NCI-H1092 treated with DMSO at 0.1 percent for 48 hours (cell line): ENCODE results near the gene PKN3.

Experiments
- DNase-seq: peaks from one replicate; lab custom pipeline; 2025; lab: John Stamatoyannopoulos, UW

The PKN3 gene

GRCh38 chr9:128742401-128742800 is 40.1 kb downstream of the PKN3 start:
- DNase-seq: no peak

- no peak for DNase-seq
These were observed 41.1 kb downstream of the PKN3 start for GRCh38 chr9:128743421-128743820.

GRCh38 chr9:128747241-128747640 is 44.9 kb downstream of the PKN3 start:
- DNase-seq: no peak

- no peak for DNase-seq
These were observed 48.8 kb downstream of the PKN3 start for GRCh38 chr9:128750926-128751595.

GRCh38 chr9:128753627-128754026 is 51.3 kb downstream of the PKN3 start:
- no peak for DNase-seq

- DNase-seq: no peak
These were observed 55.3 kb downstream of the PKN3 start for GRCh38 chr9:128757602-128758001.

GRCh38 chr9:128762671-128763449 is 60.6 kb downstream of the PKN3 start:
- no peak for DNase-seq

- no peak for DNase-seq
These were observed 62.1 kb downstream of the PKN3 start for GRCh38 chr9:128764361-128764760.

- no peak for DNase-seq
These were observed 63.2 kb downstream of the PKN3 start for GRCh38 chr9:128765499-128765898.

- DNase-seq: no peak
These were observed 66.3 kb downstream of the PKN3 start for GRCh38 chr9:128768606-128769005.
